ENCODE measurements around the gene SH2D1B.
"Not testable (repeated sequence)": the region's sequence is repeated elsewhere in the genome, so short reads cannot be mapped to it uniquely, and the experiment has no call there.

- not testable (repeated sequence) for TF ChIP-seq CREB1 (CRISPR knock-in tag; IDR thresholded peaks at IDR 0.05; ENCODE audit: low read depth); CTCF (conservative IDR thresholded peaks at IDR 0.05; ENCODE audit: low read depth in 2 of 2); EZH2phosphoT487 (IDR thresholded peaks at IDR 0.05; ENCODE audit: unreplicated experiment)
Measured at GRCh38 chr1:162351874-162352273, 60.1 kb downstream of the SH2D1B start.
